Measurements from ENCODE around the gene RNF168.
A peak's percentile ranks its signal among the peaks of the same experiment; 100 is the strongest.
"Not testable (repeated sequence)": the region's sequence is repeated elsewhere in the genome, so short reads cannot be mapped to it uniquely, and the experiment has no call there.

Gene RNF168

GRCh38 chr3:196470182-196470581 lies 33.4 kb downstream of the RNF168 start:
- not testable (repeated sequence) for DNase-seq (ENCODE audit: low read depth in 2 of 2)

- DNase-seq (ENCODE audit: low read depth in 2 of 2), result no peak
These were observed 39.8 kb downstream of the RNF168 start for GRCh38 chr3:196463804-196464203.

GRCh38 chr3:196463478-196463756 lies 40.2 kb downstream of the RNF168 start:
- DNase-seq (ENCODE audit: low read depth in 2 of 2), result no peak

- DNase-seq (ENCODE audit: low read depth in 2 of 2), result not testable (repeated sequence)
These were observed 40.7 kb downstream of the RNF168 start for GRCh38 chr3:196462680-196463477.

DNA sequence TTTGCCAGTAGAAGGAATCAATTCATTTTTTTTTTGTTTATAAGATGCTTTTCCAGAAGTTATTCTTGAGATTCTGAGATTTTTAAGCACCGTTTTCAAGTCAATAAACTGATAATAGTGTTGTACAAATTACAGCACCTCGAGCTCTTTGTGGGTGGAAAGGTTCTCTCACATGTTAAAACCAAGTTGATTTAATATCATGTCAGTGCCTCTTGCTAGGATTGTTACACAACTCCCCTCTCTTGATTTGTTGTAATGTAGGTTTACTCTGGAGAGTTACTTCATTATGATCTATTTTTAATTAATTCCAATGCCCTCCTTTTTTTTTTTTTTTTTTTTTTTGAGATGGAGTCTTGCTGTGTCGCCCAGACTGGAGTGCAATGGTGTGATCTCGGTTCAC lies 45.5 kb downstream of the RNF168 start:
- DNase-seq (ENCODE audit: low read depth in 2 of 2), result no peak

GRCh38 chr3:196457470-196457869 lies 46.1 kb downstream of the RNF168 start:
- not testable (repeated sequence) for DNase-seq (ENCODE audit: low read depth in 2 of 2)

- DNase-seq (ENCODE audit: low read depth in 2 of 2), result no peak
These were observed 48.6 kb downstream of the RNF168 start for GRCh38 chr3:196454935-196455334.

DNA sequence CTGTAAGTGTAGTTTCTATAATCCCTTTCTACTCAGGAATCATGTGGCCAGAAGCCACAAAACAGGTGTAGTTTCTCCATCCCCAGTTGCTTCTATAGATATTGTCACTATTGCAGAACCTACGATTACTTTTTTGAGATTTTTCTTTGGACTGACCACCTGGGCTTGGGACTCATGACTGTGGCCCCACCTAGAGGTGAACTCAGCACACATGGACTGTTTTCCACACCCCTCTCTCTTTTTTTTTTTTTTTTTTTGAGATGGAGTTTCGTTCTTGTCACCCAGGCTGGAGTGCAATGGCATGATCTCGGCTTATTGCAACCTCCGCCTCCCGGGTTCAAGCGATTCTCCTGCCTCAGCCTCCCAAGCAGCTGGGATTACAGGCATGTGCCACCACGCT lies 58.2 kb downstream of the RNF168 start:
- not testable (repeated sequence) for DNase-seq (ENCODE audit: low read depth in 2 of 2)

- no peak for DNase-seq (ENCODE audit: low read depth in 2 of 2)
These were observed 59.1 kb downstream of the RNF168 start for GRCh38 chr3:196444500-196444894.

GRCh38 chr3:196440696-196441095 lies 62.9 kb downstream of the RNF168 start:
- DNase-seq (ENCODE audit: low read depth in 2 of 2), result no peak

GRCh38 chr3:196440041-196440537 lies 63.5 kb downstream of the RNF168 start:
- no peak for DNase-seq (ENCODE audit: low read depth in 2 of 2)

DNA sequence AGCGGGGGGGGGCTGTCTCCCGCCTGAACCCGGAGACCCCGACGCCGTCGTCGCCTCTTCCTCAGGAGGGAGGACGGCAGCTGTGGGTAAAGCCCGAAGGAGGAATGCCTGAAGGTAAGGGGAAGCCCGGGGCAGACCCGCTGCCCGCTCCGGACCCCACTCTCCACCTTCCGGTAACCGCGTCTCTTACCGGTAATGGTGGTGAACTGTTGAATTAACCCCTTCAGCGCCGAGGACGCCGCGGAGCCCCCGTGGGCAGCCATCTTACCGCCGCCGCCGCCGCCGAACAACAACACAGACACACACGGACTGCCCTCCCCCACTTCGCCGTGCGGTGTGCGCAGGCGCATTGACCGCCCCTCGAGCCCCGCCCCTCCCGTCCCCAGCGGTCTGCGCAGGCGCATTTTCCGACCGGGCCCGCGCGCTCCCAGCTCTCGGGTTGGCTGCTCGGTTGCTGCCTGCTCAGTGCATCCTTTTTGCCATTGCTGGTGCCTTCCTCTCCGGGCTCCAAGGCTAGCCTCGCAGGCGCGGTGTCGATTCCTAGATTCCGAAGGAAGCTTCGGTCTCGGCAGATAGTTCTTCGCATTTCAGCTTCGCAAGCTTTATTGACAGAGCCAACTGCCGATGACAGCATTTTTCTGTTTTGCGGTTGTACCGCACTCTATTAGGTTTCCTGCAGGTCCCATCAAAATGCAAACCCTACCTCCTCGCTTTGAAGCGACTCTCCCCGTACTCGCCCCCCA lies 71.3 kb downstream of the RNF168 start, which contains the start of gene UBXN7:
UBXN7 (minus strand) TSS at position 291 of the 743 bp plus-strand sequence; CDS start at position 263, 28 bp downstream.
- DNase-seq (ENCODE audit: low read depth in 2 of 2), result peak; percentile 93 to 94

DNA sequence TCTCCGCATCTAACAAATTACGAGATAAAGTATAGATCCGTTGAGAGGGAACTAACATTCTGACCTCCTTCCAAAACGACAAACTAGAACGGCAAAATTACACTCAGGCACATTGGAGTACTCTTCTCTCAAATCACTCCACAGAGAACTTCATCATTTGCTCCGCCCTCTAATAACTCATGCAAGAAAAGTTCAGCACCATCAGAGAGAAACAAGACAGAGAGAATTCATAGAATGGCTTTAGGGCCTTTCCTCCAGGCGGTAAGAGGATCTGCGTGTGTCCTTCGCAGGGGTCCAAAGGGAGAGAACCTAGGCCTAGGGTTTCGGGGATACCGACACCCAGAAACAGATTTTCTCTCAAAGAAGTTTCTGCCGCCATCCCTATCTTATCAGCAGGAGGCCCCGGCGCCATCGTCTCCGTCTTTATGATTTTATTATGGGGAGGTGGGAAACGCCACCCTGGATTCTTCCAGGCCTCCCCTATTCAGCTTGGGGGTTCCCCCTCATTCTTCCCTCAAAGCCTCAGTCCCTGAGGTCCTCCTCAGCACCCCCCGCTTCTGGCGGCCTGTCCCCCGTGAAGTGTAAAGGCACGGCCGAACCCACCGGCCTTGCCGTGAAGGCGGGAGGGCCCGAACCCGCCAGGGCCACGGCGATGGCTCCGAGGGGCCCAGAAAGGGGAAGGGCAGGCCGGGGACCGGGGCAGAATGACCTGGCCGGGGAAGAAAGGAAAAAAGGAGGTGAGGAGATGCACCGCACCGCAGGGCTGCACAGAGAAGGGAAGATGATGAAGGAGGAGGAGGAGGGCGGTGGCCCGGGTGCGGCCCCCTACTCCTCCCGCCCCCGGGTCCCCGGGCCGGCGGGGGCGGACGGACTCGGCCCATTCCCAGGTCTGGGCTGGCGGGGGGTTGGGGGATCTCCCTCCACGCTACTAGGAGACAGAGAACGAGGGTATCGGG lies 72.1 kb downstream of the RNF168 start:
- no peak for DNase-seq (ENCODE audit: low read depth in 2 of 2)

GRCh38 chr3:196428041-196428440 lies 75.5 kb downstream of the RNF168 start:
- no peak for DNase-seq (ENCODE audit: low read depth in 2 of 2)

DNA sequence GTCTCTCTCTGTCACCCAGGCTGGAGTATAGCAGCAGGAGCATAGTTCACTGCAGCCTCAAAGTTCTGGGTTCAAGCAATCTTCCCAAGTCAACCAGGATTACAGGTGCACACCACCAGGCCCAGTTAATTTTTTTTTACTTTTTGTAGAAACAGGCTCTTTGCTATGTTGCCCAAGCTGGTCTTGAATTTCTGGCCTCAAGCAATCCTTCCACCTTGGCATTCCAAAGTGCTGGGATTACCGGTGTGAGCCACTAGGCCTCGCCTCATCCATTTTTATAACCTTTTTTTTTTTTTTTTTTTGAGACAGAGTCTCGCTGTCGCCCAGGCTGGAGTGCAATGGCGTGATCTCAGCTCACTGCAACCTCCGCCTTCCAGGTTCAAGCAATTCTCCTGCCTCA lies 79.1 kb downstream of the RNF168 start:
- DNase-seq (ENCODE audit: low read depth in 2 of 2), result not testable (repeated sequence)

GRCh38 chr3:196423044-196423781 lies 80.4 kb downstream of the RNF168 start:
- DNase-seq (ENCODE audit: low read depth in 2 of 2), result no peak

DNA sequence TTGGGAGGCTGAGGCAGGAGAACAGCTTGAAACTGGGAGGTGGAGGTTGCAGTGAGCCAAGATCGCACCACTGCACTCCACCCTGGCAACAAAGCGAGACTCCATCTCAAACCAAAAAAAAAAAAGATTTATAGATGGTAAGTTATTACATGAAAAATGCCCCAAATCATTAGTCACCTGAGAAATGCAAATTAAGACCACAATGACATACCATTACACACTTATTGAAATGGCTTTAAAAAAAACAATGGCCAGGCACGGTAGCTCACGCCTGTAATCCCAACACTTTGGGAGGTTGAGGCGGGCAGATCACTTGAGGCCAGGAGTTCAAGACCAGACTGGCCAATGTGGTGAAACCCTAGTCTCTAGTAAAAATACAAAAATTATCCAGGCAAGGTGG lies 81.9 kb downstream of the RNF168 start:
- DNase-seq (ENCODE audit: low read depth in 2 of 2), result not testable (repeated sequence)

DNA sequence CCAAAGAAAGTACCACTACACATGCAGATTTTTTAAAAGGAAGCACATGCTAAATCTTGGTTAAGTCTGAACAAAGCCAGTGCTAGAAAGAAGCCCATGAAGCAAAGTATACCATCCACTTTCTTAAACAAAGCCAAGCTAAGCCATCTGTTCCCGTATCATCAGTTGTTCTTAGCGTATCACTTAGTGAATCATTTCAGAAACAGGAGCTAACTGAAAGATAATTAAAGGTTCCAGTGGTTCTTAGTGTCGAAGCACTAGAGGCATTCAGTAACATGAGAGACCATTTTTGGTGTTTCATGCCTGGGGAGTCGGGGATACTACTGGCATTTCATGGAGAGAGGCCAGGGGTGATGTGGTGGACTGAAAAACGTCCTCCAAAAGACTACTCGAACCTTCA lies 84.2 kb downstream of the RNF168 start:
- DNase-seq (ENCODE audit: low read depth in 2 of 2), result no peak
